ENCODE measurements around the gene CPLX1.

The CPLX1 gene

DNA sequence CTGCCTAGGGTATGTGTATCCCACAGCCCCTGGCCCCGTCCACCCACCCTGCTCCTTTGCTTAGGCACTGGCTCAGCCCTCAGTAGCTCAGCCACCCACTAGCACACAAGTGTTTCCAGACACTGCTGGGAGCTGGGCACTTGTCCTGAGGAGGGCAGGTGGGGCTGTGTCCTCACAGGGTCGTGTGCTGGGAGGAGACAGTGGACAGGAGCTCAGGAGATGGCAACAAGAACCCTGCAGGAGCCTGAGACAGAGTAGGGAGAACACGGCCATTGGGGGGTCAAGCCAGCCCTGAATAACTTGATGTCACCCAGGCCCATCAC, 5.5 kb upstream of the CPLX1 start:
- no peak for DNase-seq

DNA sequence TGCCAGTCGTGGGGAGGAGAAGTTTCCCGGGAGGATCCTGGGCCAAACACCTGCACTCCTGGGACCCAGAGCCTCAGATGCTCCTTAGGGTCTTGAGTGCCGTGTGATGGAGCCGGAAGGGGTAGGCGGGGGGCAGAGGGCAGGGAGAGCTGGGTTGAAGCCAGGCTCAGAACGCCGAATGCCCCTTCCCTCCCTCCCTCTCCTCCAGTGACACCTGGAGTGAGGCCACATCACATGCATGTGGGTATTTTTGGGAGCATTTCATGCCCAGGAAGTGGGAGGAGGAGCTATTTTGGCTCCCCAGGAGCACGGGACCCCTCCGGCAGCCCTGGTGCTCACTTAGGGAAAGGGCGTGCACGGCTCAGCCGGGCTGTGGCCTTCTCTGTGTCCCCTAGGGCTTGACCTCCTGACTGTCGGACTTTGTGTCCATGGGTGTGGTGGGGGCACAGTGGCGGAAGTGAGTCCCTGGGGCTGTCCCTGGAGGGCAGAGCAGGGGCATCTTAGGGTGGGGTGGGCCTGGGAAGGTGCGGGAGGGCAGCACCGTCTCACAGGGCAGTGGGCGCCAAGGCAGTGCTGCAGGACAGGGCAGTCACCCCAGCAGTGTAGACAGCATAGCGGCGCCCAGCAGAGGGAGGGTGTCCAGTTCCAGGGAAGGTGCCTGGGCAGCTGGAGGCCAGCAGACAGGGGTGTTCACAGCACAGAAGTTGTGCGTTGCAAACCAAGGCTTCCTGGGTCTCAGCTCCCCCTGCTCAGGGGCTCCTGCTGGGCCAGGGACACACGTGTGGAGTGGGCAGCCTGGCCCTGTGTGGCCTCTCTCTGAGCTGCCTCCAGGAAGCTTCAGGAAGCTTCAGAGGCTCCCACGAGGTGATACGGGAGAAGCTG, 4.9 kb upstream of the CPLX1 start:
- DNase-seq: no peak

DNA sequence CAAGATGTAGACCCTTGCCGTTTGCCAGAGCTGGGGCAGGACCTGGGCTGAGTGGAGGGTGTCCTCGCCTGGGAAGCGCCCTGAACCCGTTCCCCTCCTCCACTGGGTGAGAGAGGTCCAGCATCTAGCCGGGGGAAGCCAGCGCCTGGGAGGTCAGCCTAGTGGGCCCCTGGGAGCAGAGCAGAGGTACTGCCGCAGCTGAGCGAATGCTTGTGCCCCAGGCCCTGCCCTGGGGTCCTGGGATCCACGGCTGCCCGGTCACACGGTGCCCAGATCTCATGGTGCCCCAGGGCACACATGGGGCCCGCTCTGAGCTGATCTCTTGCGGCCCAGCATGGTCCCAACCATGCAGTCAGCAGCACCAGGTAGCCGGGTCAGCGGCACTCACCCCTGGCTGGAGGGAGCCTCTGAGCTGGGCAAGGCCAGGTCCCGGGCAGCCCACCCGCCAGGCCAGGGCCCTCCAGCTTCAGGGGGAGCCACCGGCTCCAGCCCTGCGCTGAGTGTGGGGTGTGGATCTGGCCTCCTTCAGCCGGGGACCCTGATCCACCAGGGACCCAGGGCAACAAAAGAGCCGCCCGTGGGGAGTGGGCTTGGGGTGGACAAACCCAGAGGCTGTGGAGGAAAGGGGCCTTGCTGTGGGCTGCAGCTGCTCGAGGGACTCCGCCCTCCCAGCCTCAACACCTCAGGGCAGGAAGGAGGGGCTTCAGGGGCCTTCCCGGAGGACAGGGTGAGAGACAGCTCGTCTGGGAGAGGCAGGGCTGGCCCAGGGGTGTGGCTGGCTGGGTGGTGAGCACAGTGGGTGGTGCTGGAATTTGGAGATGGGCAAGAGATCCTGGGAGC, 4.1 kb upstream of the CPLX1 start:
- DNase-seq: no peak

DNA sequence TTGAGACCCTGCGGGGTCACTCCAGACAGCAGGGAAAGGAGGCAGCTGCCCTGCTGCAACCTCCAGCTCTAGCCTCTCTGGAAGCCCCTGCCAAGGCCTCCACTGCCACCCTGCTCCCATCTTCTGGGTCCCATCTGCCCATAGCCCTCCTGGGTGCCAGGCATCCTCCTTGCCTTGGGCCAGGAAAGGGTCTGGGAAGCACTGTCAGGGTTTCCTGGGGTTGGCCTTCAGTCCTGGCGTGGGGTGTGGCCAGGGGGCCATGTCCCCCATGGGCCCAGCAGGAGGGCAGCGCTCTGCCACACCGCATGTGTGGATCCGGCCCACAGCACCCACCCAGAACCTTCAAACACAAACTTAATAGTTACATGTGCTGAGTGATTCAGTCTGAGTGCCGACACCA, 3.4 kb upstream of the CPLX1 start:
- no peak for DNase-seq

DNA sequence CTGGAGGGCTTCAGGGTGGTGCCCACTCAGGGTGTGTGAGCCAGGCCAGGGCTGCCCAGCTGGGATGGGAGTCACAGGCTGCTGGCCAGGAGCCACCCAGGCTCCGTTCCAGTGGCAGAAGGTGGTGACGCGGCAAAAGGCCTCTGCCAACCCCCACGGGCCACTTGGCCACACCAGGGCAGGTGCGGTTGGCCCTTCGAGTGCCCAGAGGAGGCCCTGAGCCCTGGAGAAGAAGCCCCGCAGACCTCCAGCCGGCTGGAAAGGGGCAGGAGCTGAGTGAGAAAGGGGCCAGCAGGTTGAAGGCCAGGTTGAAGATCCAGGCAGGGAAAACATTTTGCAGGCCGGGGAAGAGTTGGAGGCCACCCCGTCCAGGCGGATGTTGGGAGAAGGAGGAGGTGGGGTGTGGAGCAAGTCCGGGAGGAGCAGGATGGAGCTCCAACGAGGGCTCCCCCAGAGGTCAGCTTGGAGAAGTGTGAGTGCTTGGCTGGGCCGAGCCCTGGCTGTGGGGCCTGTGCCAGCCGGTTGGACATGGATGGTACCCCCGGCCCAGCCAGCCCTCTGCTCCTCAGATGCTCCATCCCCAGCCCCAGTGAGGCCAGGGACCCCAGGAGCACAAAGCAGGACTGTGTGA, 2.8 kb upstream of the CPLX1 start:
- DNase-seq: no peak

DNA sequence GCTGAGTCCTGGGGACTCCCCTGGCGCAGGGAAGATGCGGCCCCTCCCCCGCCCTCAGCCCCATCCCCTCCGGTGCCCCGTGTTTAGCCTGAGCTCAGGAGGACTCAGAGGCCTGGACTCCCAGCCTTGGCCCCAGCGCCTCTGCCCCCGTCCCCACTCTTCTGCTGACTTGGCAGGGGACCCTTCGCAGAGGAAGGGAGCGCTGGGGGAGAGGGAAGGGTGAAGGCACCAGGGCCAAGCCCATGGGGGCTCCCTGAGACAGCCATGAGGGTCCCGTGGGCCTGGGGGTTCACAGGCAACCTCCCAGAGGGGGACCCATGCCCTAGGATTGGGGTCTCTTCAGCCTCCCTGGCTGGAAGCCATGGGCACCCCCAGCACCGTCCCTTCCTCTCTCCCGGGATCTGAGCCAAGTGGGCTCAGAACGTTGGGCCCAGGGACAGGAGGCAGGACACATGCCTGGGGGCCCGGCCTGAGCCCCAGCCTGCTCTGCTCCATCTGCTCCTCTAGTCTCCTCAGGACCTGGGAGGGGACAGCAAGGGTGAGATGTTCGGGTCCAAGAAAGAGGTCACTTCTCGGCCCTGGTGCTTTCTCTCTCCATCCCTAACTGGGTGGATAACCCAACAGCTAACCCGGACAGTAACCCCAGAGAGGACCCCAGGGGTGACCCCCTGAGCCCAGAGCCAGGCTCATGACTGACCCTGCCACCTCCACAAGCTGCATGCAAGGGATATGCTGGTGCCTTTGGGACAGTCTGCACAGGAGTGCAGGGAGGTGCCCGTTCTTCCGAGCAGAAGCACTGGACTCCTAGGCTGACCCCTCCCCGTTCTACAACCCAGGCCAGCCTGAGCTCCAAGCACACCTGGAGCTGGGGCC, 1.5 kb upstream of the CPLX1 start:
- DNase-seq: no peak

DNA sequence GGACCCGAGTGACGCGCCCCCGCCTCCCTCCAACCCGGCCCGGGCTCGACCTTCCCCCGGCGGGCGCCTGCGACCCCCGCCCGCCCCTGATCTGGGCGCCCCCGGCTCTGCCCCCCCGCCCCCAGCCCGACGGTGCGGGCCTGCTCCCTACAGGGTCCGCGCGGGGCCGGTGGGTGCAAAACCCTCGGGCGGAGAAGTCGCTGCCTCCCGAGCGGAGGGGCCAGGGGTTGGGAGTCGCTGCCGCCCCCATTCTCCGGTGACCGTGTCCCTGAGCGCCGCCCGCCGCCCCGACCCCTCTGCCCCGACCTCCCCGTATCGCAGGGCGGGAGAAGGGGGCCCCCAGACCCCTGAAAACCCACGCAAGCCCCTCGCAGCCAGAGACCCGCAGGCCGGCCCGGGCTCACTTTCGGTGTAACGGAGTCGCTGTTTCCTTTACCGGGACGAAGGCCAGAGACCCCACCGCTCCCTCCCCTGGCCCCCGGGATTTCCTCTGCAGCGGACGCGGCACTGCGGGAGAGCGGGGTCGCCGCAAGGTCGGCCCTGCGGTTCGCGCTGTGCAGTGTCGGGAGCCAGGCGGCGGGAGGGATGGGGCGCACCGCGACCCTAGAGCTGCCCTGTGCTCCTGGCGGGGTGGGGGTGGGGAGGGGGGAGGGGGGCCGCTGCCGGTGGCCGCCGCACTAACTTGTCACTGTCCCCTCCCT, 729 bp upstream of the CPLX1 start:
- DNase-seq: no peak

DNA sequence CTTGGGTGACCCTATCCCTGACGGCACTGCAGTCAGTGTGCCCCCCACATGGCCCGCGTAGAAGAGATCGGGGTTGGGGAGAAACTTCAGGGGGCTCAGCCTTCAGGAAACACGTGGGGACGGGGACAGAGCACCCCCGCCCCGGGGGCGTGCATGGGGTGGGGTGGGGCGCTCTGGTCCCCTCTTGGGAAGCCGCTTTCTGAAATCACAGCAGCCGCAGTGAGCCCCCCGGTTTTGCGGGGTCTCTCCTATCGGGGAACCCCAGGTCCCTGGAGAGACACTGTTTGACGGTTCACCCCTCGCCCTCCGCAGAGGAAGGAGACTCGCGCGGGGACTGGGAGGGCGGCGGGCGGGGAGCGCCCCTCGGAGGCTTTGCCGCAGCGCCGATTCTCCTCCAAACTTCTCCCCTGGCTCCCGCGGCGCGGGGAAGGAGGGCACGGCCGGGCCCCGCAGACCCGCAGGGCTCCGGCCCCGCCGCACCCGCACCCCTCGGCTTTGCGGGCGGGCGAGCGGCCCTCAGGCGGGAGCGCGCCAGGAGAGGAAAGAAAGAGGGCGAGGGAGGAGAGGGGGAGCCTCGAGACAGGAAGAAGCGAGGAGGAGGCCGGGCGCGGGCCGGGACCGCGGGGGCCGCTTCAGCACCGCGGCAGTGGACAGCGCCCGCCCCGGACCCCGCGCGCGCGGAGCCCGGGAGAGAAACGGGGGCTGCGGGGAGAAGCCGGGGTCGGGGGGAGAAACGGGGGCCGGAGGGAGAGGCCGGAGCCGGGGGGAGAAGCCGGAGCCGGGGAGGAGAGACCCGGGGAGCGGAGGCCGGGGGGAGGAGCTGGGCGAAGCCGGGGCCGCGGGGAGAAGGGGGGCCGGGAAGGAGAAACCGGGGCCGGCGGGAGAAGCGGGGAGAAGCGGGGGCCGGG, 612 bp downstream of the CPLX1 start:
- no peak for DNase-seq

DNA sequence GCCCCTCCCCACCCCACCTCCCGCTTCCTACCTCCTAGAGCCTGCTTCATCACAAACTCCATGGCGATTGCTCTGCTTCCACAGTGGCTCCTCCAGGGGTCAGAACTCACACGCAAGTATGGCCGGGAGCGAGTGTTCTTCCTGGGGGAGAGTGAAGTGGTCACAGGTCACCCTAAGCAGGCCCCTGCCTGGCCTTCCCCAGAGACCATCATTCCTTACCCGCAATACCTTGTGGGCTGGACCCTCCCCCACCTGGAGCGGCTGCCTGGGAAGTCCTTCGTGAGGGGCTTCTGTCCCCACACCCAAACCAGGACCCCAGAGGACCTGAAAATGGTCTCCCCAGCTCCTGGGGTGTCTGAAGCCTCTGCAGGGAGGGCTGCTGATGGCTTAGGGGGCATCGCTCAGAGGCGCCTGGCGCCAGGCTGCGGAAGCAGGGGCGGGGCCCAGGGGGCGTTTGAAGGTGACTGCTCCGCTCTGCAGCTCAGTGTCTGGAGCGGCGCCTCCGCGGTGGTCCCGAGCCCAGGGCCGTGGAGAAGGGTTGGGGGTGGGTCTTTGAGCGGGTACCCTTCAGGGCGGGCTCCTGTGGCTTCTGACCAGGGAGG, 1.4 kb downstream of the CPLX1 start:
- DNase-seq: no peak

DNA sequence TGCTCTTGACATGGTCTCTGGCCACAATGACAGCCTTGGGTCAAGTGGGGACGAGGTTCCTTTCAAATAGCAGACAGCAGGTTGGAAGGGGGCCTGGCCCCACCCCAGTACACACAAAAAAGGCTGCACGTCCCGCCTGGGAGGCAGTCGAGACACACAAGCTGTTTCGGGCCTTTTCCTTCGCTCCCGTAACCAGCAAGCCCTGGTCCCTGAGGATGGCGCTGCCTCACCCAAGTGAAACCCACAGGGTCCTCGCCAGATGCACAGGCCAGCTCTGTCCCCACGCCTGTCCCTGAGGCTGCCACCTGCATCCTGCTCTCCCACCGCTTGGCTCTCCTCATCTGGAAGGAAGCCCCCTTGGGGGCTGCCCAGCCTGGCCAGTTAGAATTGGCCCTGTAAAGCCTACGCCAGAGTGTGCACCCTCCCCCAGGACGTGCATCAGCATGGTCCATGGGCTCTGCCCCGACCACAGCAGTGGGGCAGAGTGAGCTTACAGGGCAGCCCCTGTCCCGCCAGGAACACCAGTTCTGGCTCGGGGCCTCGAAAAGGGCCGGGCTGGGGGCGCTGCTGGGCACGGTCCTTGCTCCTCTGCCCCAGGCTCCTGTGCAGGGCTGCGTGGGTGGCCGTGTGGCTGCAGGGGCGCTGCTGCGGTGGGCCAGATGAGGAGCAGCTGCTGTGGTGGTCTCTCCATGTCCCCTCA, 2.0 kb downstream of the CPLX1 start:
- DNase-seq: no peak

DNA sequence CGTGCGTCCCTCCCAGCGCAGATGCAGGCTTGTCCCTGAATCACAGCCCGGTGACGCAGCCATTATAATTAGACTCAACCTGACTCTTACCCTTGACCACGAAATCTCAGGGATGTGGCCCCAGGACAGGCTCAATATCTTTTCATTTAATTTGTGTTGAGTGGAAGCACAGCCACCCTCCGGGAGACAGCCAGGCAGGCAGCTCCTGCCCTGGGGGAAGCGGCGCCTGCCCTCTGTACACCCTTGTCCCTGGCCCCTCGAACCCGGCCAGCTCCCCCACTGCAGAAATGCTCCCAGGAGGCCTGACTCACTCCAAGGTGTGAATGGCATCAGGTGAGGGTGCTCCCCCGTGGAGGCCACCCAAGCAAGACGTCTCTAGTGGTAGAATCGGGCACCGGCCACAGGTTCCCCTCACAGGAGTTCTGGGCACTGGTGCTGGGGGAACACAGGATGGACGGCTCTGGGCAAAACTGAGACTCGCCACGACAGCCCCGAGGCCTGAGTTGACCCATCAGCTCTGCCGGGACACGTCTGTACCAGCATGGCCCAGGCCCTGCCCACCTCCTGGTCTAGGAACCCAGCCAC, 2.7 kb downstream of the CPLX1 start:
- no peak for DNase-seq

DNA sequence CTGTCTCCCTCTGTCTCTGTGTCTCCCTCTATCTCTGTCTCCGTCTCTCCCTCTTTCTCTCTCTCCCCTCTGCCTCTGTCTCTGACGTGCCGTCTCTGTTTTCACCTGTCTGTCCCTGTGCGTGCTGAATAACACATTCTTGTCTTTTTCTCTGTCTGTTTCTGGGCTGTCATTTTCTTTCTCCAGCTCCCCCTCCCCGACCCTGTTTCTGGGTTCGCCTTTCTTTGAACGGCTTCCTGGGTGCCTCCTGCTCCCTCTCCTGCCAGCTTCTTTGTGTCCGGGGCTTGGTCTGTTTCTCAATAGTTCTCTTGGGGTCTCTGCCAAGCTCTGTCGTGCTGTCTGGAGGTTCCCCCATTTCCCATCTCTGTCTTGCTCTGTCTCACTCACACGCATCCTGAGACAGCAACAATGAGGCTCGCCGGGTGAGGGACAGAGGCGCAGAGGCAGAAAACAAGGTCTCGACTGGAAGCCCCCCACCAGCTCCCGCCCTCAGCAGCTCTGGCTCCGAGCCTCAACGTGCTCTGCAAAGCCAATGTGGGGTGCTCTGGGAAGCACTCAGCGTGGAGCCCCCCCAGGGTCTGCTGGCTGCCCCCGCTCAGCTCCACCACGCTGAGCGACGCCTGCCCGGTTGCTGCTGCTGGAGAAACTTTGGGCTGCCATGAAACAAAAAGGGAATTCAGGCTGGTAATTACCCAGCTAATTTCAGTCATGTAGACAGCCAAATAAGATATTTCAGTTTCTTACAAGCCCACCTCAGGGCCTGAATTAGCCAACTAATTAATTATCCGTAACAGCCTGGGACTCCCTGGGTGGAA, 3.4 kb downstream of the CPLX1 start:
- DNase-seq: no peak

DNA sequence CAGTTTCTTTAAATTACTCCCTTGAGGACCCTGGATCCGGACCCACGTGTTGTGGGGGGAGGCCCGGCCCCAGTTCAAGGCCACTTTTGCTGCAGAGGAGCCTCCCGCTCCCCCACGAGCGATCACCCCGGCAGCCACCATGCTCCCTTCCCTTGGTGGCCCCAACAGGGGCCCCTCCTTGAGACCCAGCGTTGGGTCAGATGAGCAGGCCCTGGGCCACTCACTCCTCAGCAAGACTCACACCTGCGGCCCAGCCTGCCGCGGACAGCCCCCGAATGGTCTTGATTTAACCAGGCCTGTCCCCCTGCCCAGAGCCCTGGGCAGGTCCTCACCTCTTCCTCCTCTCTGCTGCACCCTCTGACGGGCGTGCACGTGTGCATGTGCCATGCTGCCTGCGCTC, 4.3 kb downstream of the CPLX1 start:
- DNase-seq: no peak

DNA sequence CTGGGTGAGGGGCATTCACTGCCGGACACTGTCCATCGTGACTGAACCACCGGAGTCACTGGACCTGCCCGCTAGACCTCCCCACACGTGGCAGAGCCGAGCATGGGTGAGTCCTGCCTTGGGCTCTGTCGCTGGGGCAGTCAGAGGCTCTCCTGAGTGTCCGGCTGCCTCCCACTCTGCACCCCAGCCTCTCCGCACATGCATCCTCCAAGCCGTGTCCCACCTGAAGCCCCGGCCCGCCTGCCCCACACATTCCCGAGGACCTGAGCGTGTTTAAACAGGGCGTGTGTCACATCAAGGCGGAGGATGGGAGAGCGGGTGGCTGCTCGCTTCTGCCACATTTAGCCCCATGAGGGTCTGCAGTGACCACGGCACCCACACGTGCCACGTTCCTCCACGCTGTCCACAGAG, 4.7 kb downstream of the CPLX1 start:
- no peak for DNase-seq

DNA sequence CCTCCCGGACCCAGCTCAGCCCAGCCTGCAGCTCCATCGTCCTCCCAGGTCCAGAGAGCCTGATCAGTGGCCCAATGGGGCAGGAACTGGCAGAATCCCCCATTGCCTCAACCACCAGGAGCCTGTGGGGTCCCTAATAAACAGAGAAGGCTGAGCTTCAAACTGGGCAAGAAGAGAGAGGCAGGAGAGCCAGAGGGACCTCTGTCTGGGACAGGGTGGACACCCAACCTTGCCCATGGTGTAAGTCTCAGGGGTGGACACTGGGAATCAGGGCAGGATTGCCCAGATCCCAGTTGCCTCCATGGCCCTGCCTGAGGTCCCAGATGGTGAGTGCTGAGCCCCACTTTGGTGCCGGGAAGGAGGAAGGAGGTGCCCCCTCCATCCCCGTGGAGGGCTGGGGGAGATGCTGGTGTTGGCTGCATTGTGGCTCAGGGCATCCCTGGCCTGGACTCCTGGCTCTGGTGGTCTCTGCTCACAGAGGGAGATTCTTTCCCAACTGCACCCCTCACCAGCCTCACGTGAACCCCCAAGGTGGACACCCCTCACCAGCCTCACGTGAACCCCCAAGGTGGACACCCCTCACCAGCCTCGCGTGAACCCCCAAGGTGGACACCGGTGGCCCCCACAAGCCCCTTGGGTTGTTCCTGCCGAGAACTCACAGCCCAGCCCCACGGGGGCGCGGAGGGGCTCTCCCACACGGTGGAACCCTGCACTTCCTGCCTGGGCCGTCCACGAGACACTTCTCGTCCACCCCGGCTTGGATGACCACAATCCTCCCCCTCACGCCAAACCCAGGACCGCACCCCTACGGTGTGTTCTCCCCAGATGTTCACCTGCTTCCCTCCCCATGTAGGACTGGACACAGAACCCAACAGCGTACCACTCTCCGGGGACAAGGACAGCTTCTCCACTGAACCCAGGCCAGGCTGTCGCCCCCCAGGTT, 5.4 kb downstream of the CPLX1 start:
- no peak for DNase-seq

DNA sequence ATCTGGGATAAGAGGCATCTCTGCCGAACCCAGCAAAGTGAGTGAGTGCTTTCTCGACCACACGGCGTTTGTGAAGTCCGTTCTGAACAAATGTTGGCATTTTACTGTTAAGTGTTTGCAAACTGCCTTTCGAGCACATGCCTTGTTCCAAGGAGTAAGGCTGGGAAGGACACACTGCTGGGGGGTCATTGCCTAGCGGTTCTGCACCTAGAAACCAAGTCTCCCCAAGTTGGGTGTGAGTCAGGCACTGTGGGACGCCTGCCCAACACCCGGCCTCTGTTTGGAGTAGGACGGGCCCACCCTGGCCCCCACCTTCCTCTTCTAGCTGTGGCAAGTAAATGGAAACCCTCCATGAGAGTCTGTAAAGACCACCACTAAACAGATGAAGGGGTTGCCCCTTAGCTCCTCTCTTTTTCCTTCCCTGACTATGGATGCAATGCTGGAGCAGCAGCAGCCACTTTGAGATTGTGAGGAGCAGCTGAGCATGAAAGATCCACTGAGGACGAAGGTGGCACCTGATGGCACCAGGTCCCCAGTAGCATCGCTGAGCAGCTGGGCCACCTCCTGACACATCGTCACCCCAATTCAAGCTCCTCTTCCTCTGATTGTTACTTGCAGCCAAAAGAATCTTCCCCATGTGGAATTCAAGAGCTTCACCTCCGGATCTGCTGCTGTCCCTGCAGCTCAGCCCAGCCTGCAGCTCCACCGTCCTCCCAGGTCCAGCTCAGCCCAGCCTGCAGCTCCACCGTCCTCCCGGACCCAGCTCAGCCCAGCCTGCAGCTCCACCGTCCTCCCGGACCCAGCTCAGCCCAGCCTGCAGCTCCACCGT, 6.3 kb downstream of the CPLX1 start:
- DNase-seq: no peak

All from activated CD4-positive, alpha-beta T cell treated with anti-CD3 and anti-CD28 coated beads, Interleukin-2, amount 50 U/mL, for 4 hours (primary cell).